ENCODE data around the gene AP1B1.
"Not testable (repeated sequence)": the region's sequence is repeated elsewhere in the genome, so short reads cannot be mapped to it uniquely, and the experiment has no call there.

Gene AP1B1

DNA sequence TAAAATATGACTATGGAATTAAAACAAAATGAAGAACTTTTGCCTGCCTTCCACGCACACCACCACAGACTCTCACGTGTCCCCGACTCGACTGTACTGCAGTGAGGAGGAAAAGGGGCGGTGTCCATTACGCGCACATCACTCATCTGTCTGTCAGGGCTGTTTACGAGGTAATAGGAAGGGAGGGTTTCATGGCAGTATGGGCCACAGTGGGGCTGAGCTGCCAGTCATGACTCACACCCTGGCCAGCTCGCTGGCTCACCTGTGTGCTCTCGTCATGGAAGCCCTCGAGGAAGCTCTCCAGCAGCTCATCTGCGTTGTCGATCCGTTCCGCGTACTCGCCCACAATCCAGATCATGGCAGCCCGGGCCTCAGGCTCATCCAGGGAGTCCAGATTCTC is 39.4 kb downstream of the AP1B1 start:
- no peak for DNase-seq (ENCODE audit: low read depth)

DNA sequence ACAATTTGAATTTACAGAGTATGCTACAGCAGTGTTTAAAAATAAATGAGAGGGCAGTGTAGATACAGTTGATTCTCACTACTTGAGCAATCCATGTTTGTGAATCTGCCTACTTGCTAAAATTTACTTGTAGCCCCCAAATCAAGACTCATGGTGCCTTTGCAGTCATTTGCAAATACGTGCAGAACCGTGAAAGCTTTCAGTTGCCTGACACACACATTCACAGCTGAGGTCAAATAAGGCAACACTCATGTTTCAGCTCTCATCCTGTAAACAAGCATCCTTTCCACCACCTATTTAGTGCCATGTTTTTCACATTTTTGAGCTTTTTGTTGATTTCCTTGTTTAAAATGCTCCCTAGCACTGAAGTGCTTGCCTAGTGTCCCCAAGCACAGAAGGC is 40.3 kb downstream of the AP1B1 start:
- DNase-seq (ENCODE audit: low read depth): no peak

DNA sequence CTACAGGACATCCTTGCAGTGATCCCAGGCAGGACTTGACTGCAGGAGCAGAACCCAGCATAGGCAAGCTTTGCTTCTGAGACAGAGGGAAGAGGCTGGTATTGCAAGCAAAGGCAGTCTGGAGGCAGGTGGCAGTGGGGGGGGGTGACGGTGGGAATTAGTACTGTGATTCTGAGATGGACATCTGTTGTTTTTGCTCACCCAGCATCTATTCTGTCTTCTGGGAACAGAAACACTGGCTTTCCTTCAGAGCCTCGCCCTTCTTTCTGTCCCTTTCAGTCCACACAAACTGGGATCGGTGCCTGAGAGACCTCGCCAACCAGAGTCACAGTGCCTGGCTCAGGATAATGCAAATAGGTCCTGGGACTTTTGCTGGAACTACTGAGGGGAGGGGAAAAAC is 41.7 kb downstream of the AP1B1 start:
- no peak for DNase-seq (ENCODE audit: low read depth)

DNA sequence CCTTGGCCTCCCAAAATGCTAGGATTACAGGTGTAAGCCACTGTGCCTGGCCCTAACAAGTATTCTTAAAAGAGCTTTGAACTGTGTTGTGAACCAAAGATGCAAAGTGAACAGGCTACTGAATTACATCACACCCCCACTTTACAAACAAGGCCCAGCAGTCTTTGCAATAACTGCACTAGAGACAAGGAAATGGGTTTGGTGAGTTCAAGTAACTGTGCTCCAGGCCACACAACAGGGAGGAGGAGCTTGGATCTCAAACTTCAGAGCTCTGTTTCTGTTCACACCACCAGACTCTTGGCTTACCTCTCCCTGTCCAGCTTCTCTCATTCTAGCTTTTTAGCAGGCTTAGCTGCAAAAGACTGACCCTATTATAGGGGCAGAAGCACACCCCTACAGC is 42.4 kb downstream of the AP1B1 start:
- DNase-seq (ENCODE audit: low read depth): no peak

DNA sequence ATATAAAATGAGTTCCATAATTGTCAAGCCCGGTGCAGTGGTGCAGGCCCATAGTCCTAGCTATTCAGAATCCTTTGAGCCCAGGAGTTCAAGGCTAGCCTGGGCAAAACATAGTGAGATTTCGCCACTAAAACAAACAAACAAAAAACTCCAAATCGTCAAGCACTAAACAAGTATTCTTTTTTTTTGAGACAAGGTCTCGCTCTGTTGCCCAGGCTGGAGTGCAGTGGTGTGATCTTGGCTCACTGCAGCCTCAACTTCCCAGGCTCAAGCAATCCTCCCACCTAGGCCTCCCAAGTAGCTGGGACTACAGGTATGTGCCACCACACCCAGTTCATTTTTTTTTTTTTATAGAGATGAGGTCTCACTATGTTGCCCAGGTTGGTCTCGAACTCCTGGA is 43.5 kb downstream of the AP1B1 start:
- DNase-seq (ENCODE audit: low read depth): not testable (repeated sequence)

DNA sequence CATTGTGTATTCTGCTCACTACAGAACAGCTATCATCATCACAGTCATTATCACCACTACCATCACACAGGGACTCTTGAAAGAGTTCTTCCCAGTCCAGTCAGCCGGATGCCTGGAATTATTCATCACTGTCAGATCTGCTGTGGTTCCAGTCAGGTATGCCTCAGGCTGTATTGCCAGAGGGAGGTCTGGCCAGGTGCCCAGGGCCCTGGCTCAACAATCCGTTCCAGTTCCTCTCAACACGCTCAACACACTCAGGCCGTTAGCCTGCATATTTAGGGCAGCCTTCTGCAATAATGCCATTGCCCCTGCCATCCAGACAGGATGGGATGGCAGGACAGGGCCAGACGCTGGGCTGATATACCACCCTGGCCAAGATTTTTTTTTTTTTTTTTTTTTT is 44.2 kb downstream of the AP1B1 start:
- DNase-seq (ENCODE audit: low read depth): peak; percentile 90

DNA sequence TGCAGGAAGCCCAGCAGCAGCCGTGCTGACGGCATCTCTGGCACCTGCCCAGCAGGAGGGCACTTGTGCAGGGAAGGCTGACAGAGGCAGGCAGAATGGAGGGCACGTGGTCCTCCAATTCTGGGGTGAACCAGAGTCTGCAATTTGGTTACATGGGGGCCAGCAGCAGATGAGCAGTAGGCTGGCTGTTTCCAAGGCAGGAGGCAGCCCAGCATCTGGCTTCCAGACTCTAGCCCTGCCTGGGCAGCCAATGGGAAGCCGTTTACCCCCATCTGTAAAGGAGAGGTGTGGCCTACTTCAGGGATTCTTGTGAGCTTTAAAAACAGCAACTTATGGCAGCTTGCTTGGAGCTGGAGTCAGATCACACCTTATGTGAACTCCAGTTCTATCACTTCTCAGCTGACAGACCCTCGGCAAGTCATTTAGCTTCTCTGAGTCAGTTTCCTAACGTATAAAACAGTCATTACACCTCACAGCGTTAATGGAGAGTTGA is 45.0 kb downstream of the AP1B1 start:
- DNase-seq (ENCODE audit: low read depth): peak; percentile 31

DNA sequence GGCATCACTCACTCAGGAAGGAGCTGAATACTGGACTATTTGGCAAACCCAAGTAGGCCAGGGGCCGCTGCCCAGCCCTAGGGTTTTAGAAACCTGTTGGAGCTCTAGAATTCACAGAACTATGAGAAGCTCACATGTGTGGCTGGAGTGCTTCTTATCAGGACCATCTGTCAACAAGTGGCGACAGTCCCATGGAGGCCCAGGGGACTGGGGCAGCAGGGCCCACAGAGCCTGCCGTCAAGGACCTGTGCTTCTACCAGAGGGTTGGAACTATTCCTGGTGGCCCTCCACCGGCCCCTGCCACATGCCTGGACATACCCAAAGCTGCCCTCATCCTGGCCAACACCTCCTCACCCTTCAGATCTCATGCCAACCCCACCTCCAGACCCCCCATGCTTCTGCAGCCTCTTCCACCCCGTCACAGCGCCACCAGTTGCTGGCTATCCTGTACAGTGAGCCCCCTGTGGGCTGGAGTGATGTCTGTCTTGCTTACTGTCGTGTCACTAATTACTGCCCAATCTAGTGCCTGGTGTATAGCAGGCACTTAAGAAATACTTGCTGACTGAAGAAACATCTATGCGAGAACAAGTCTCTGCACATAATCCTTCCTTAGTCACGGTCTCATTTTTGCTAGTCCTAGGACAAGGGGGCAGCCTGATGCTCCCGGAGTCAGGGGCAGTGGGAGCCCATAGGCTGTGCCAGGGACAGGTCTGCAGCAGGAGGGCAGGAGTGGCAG is 45.6 kb downstream of the AP1B1 start:
- DNase-seq (ENCODE audit: low read depth): no peak

DNA sequence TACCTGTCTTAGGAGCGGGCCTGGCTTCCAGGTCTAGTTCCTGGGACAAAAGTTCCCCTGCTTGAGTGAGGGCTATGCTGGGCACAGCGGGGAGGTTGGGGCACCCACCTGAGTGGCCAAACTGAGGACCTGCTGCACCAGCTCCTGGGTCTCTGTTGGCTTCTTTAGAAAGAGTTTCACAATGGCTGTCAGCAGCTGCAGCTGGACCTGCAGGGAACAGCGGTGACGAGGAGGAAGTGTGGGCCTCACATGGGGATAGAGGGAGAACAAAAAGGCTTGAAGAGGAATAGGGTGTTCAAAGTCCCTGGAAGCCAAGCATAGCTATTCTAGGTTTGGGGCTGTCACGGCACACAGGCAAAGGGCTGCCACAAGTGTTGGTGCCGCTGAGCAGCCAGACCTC is 46.2 kb downstream of the AP1B1 start:
- DNase-seq (ENCODE audit: low read depth): no peak

DNA sequence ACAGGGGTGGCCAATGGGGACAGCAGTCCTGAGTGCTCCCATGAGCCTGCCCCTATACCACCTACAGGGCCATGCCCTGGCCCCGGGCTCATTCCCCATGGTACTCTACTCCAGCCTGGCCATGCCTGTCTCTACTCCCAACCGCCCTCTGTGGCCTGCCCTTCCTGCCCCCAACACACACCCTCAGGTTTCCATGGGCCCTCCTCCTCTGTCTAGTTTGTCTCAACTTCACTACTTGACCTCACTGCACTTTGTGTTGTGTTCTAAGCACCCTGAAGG is 46.6 kb downstream of the AP1B1 start:
- no peak for DNase-seq (ENCODE audit: low read depth)

DNA sequence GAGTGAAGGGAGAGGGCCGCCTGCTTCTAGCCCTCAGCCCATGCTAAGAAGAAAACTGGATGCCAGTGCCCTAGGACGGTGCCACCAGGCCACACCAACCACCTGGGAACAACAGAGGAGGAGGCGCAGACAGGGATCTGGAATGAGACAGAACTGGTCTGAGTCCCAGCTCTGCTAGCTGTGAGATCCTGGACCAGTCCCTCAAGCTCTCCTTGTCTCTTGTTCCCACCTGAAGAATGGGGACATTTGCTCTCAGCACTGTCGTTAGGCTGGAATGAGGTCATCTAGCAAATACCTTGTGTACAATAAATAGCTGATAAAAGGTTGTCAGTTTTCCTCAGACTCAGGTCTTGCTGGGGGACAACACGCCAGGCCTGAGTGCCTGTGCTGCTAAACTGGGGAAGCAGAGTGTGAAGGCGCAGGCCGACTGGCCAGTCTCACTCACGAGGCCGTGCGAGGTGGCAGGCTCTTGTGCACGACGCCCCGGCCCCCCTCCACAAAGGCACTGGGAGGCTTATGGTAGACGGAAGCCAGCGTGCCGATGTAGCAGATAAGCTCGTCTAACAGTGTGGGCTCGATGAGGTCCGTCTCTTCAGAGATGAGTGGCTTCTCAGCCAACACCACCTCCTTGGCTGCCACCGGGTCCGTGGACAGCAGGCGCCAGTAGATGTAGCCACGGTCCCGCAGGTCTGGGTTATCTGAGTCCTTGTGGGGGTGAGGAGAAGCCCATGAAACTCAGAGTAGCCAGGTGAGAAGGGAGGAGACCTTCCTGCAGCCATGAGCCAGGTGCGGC is 47.1 kb downstream of the AP1B1 start:
- DNase-seq (ENCODE audit: low read depth): no peak

DNA sequence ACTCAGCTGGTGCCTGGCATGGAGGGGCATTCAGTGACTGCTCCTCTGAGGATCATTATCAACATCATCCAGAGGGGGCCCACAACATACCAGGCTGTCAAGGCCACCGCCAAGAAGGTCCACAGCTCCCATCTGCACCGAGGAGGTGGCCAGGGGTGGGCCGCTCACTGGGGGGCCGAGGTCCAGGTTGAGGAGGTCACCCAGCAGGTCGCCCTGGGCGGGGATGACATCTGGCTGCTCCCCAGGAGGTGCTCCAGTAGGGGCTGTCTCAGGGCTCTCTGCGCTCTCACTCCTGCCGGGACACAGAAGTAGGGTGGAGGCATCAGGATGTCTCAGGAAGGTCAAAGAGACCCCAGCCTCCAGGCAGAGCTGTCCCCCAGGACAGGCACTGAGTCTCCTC is 47.8 kb downstream of the AP1B1 start:
- DNase-seq (ENCODE audit: low read depth): no peak

DNA sequence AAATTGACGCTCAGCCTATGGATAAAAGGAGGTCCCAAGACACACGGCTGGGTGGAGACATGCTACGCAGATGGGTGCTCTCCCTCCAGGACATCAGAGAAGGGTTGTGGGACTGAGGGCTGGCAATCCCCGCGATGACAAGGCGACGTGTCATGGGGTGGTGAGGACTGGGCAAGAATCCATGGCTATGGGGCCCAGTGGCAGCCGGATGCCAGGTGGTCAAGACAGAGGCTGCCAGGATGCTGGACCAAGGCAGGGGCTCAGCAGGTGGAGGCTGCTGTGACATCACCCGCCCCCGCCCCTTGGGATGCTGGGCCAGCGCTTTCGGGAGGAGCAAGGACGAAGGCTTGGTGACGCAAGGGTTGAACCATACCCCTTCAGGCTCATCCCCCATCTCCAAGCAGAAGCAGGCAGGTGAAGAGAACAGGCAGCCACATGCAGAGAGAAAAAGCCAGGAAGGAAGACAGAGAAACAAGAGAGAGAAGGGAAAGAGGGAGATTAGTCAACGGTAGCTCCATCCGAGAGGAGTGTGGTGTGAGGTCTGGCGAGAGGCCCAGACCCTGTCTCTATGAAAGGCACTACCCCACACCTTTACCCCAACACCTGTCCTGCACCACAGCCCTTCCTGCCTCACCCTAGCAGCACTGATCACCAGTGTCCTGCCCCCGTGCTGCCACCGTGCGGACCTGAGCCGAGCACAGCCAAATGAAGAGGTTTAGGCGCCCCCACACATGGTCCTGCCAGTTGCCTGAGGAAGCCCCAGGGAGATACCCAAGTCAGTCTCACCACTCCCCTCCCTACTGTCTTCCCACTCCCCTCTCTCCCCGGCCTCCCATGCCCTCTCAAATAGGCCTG is 48.8 kb downstream of the AP1B1 start:
- no peak for DNase-seq (ENCODE audit: low read depth)

DNA sequence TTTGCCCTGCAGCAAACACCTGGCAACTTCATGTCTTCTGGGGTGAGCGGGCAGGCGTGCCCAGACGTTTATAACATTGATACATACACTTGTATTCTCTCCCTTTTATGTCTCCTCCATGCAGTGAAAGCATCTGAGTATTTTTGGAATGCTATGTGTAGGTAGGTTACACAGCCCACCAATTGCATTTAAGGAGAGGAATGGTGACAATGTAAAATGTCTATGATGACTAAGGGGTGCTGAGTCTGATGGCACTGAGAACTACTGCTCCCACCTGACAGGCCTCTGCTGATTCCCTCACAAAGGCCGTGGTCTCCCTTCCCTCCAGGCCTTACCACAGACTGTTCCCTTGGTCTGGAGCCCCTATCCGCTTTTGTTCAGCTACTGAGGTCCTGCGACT is 50.0 kb downstream of the AP1B1 start:
- no peak for DNase-seq (ENCODE audit: low read depth)

DNA sequence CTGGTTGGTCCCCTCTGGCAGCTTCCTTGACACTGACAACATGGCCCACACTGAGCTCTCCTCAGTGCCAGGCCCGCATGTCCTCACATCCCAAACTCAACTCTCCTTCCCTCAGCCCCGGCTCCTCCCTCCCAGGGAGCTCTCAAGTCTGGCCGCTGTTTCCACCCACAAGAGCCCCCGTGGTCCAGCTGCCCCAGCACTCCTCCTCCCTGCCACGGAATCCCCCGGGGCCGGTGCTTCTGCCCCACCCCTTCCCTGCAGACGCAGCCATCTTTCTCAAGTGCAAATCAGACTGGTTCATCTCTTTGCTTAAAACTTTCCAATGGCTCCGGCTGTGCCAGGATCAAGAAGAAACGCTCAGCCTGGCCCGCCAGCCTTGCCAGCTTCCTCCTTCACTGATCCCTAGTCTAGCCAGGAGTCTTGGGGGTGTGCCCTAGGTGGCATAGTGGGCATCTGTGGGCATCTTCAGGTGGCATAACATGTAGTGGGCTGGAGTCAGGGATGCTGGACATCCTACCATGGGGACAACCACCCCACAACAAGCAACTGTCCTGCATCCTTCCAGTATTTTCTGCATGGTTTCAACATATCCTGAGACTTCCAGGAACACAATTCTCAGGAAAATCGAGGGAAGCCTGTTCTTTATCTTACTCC is 50.6 kb downstream of the AP1B1 start:
- DNase-seq (ENCODE audit: low read depth): no peak

DNA sequence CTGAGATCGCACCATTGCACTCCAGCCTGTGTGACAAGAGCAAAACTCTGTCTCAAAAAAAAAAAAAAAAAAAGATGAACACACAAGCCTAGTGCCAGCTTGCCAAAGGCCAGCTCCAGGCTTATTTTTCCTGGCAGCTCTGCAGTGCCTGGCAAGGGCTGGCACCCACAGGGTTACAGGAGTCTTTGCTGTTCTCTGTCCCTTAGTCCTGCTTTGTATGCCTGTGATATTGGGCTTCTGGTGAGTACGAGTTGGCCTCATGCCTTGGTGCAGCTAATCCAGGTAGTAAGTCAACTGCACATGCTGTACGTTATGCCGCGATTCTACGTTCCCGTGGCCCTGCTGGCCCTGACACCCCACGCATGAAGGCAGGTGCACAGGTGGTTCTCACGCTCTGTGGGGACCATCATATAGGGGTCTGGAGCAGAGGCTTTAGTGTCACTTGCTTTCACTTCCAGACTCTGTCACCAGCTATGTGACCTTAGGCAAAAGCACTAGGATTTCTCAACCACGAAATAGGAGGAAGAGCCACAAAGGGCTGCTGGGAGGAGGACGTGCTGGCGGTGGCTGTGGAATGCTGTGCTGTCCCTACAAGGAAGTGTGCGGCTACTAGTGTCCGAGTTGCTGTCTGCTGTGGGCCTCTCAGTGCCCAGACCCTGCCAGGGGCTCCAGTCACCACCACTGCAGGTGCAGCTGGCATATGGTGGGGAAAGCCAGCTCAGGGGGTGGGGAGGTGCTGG is 51.4 kb downstream of the AP1B1 start:
- DNase-seq (ENCODE audit: low read depth): no peak

DNA sequence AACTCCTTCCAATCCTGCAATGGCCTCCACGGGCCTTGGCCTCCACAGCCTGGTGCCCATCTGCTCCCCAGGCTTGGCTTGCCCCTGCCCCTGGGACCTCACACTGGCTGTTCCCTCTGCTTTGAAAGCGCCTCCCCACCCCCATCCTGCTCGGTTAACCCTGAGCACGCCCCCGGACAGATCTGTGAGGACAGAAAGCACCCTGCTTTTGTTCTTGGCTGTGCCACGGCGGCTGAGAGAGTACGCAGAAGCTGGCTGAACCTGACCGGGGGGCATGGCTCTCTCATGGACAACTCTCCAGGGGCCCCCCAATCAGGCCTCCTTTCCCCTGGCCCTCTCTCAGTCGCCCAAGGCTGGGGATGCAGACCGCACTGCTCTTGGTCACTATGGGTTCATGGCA is 52.7 kb downstream of the AP1B1 start:
- DNase-seq (ENCODE audit: low read depth): no peak

DNA sequence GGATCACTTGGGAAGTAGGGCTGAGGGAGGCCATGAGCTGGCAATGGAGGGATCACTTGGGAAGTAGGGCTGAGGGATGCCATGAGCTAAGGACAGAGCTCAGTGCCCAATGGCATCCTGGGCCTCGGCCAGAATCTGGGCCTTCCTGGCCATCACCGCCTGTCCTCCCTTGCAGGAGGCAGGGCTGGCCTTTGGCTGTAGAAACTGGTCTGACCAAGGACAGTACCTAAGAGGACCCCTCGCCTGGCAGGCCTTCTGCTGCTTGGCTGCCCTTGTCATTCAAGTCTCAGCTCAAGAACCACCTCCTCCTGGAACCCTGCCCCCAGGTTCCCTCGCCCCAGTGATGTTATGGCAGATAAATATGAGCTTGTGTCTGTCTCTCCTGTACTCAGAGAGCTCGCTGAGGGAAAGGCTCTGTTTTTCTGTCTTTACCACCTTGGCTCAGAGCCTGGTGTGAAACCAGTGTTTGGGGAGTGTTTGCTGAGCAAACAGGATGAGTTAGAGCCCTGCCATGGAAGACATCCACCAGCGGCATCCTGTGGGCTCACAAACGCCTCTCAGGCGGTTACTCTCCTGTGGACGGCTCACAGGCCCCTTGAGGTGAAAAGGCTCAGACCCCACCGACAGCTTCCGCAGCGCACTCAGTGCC is 53.5 kb downstream of the AP1B1 start:
- DNase-seq (ENCODE audit: low read depth): no peak

DNA sequence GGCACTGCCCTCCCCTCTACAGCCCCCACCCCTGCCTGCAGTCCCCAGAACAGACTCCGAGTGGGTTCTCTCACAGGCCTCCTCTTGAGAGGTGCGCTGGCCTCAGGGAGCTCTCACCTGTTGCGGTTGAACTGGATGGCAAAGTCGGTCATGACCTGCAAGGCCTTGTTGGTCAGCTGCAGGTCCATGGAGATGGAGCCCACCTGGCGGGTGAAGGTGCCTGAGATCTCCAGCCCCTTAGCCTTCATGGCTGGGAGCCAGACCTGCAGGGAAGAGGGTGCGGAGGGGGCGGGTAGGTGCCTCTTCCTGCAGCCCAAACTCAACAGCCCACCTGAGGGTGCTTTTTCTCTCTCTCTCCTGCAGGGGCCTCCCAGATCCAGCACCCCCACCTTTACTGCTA is 54.2 kb downstream of the AP1B1 start:
- no peak for DNase-seq (ENCODE audit: low read depth)

DNA sequence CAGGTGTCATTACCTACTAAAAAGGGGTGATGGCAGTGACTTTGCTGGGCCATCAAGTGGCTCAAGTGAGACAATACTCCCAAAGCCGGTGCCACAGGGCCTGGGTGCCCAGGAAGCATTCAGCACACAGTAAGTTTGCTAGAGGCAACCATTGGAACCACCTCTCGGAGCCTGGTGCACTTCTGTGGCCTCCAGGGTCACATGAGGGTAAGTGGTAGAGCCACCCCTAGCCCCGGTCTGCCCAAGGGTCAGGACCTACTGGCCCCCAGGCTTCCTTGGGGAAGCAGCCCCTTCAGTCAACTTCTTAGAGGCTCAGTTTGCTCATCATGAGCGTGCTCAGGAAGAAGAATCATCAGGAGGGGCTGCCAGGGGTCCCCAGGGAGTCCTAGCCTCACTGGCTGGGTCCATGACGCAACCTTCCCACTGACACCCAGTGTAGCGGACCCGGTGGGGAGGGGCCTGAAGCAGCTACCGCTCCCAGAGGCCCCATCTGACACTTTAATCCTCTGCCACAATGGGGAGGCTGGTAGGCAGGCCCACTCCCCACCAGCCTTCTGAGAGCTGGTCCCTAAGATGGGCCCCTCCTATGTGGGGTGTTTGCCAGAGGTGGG is 55.4 kb downstream of the AP1B1 start:
- DNase-seq (ENCODE audit: low read depth): no peak
